HepG2 (cell line): ENCODE measurements around the gene MPI. TPM values are rescaled to one million over a fixed set of nuclear protein-coding genes. Genes with fewer than 3 reads are reported as not detected.

Source experiments
- ATM ChIP-seq: fragments of 450-650 bp; IDR thresholded peaks from 2 replicates; pipeline ENCODE4 v1.7.1; 2017; ENCODE audit warnings: mild to moderate bottlenecking, borderline replicate concordance
- BATF2 ChIP-seq: sonication (generic); formaldehyde crosslinking; IDR thresholded peaks from 2 replicates; pipeline ENCODE4 v1.8.0; 2022; ENCODE audit warnings: mild to moderate bottlenecking, missing genetic modification reagents, moderate library complexity
- BHLHE40 ChIP-seq: IDR thresholded peaks from 2 replicates; pipeline ENCODE4 v1.6.1; 2011; ENCODE audit warnings: low read length, improper control_type of control experiment
- CBX1 ChIP-seq: IDR thresholded peaks from one replicate; pipeline ENCODE4 v1.6.1; 2016; ENCODE audit warnings: antibody characterized with exemption, low read depth
- CEBPG ChIP-seq: IDR thresholded peaks from 2 replicates; pipeline ENCODE4 v1.6.1; 2016
- CHCHD3 ChIP-seq: sonication (generic); formaldehyde crosslinking; IDR thresholded peaks from 2 replicates; pipeline ENCODE4 v1.8.0; 2022; ENCODE audit warnings: mild to moderate bottlenecking, missing genetic modification reagents, moderate library complexity
- HNRNPH1 ChIP-seq: fragments of 200-400 bp; formaldehyde crosslinking; optimal IDR thresholded peaks from 2 replicates; pipeline ENCODE3; 2017; ENCODE audit warnings: mild to moderate bottlenecking, low read depth, low read length
- HOXA3 ChIP-seq: sonication (generic); formaldehyde crosslinking; IDR thresholded peaks from 2 replicates; pipeline ENCODE4 v1.5.0; 2020; ENCODE audit warnings: missing genetic modification reagents
- JARID2 ChIP-seq: sonication (generic); formaldehyde crosslinking; IDR thresholded peaks from 2 replicates; pipeline ENCODE4 v1.8.1; 2023; ENCODE audit warnings: missing genetic modification reagents, inconsistent platforms; ENCODE audit not compliant: insufficient replicate concordance
- KMT2A ChIP-seq: sonication (generic); formaldehyde crosslinking; IDR thresholded peaks from 2 replicates; pipeline ENCODE4 v1.4.0; 2020; ENCODE audit warnings: missing genetic modification reagents
- MED8 ChIP-seq: sonication (generic); formaldehyde crosslinking; IDR thresholded peaks from 2 replicates; pipeline ENCODE4 v1.8.1; 2023; ENCODE audit warnings: mild to moderate bottlenecking, missing genetic modification reagents; ENCODE audit not compliant: insufficient replicate concordance
- MEIS1 ChIP-seq: sonication (generic); formaldehyde crosslinking; IDR thresholded peaks from 2 replicates; pipeline ENCODE4 v1.9.0; 2021; ENCODE audit warnings: mild to moderate bottlenecking, missing genetic modification reagents, moderate library complexity, borderline replicate concordance
- PCBP1 ChIP-seq: fragments of 200-400 bp; formaldehyde crosslinking; IDR thresholded peaks from 2 replicates; pipeline ENCODE4 v1.6.1; 2017; ENCODE audit warnings: mild to moderate bottlenecking, low read depth, low read length, borderline replicate concordance
- POLR2AphosphoS2 ChIP-seq: IDR thresholded peaks from 2 replicates; pipeline ENCODE4 v1.6.1; 2011; ENCODE audit warnings: low read depth, low read length, improper control_type of control experiment
- RAD51 ChIP-seq: fragments of 450-650 bp; IDR thresholded peaks from 2 replicates; pipeline ENCODE4 v1.6.1; 2016; ENCODE audit warnings: borderline replicate concordance
- RBAK ChIP-seq: sonication (generic); formaldehyde crosslinking; IDR thresholded peaks from 2 replicates; pipeline ENCODE4 v1.5.1; 2020; ENCODE audit warnings: mild to moderate bottlenecking, missing genetic modification reagents
- SAFB2 ChIP-seq: sonication (generic); formaldehyde crosslinking; IDR thresholded peaks from 2 replicates; pipeline ENCODE4 v1.5.1; 2020; ENCODE audit warnings: missing genetic modification reagents, low read depth, mild to moderate bottlenecking, borderline replicate concordance
- SALL2 ChIP-seq: sonication (generic); formaldehyde crosslinking; IDR thresholded peaks from 2 replicates; pipeline ENCODE4 v1.8.1; 2023; ENCODE audit warnings: mild to moderate bottlenecking, missing genetic modification reagents, inconsistent platforms
- TRIM24 ChIP-seq: sonication (generic); formaldehyde crosslinking; IDR thresholded peaks from 2 replicates; pipeline ENCODE4 v1.8.0; 2022; ENCODE audit warnings: mild to moderate bottlenecking, missing genetic modification reagents
- ZBTB21 ChIP-seq: sonication (generic); formaldehyde crosslinking; IDR thresholded peaks from 2 replicates; pipeline ENCODE4 v1.4.0; 2020; ENCODE audit warnings: missing genetic modification reagents
- ZFYVE20 ChIP-seq: sonication (generic); formaldehyde crosslinking; IDR thresholded peaks from 2 replicates; pipeline ENCODE4 v1.8.0; 2023; ENCODE audit warnings: low read depth, mild to moderate bottlenecking, moderate library complexity, missing genetic modification reagents, borderline replicate concordance
- ZNF468 ChIP-seq: sonication (generic); formaldehyde crosslinking; IDR thresholded peaks from 2 replicates; pipeline ENCODE4 v1.8.0; 2022; ENCODE audit warnings: mild to moderate bottlenecking, moderate library complexity, missing genetic modification reagents
- ZNF510 ChIP-seq: sonication (generic); formaldehyde crosslinking; IDR thresholded peaks from 2 replicates; pipeline ENCODE4 v1.4.0; 2020; ENCODE audit warnings: low read depth, mild to moderate bottlenecking, missing genetic modification reagents
- polyA plus RNA-seq, 8 experiments: library from polyadenylated mRNA; depleted of rRNA in 3 of 8; stranded (reverse) in 7 of 8; unstranded in 1 of 8; fragments of >200 nt; fragmentation: Illumina TruSeq in 4 of 8; extraction: Trizol in 4 of 8; gene quantifications; 2 replicates each; pipeline versions ENCODE4 v1.2.1 to v1.2.3, GENCODE V29; 2011 to 2016; ENCODE audit warnings: low read depth in 4 of 8, missing spikeins in 1 of 8, mixed read lengths in 1 of 8; ENCODE audit not compliant: insufficient read depth in 1 of 8
- total RNA-seq, 5 experiments: library from RNA; depleted of rRNA; stranded (reverse); fragments of >200 nt; fragmentation: Illumina TruSeq; extraction: Trizol; gene quantifications; 2 replicates each; pipeline ENCODE4 v1.2.3, GENCODE V29; 2016; ENCODE audit warnings: low read depth in 1 of 5
- TF ChIP-seq, protein P1 (sequence below): sonication (generic); formaldehyde crosslinking; IDR thresholded peaks from 2 replicates; pipeline ENCODE4 v1.5.0; 2020; ENCODE audit warnings: missing genetic modification reagents
- TF ChIP-seq, protein P2 (sequence below): IDR thresholded peaks from 2 replicates; pipeline ENCODE4 v1.6.1; 2016; ENCODE audit warnings: control low read depth

Gene MPI
- total and polyA plus RNA-seq, 2 of the 13 experiments (the other 11 are each of a cell fraction or from before 2014, with no cell fraction given), result 36.9 to 63.5 TPM

- TF ChIP-seq JARID2 (CRISPR knock-in tag) (no peak), MEIS1 (CRISPR knock-in tag) (peak; percentile 79; the same call in 1 of the 2 replicates), ZNF468 (CRISPR knock-in tag) (no peak), HNRNPH1 (no peak), TRIM24 (CRISPR knock-in tag) (no peak), SAFB2 (no peak; the same call in 1 of the 2 replicates), CHCHD3 (CRISPR knock-in tag) (no peak; the same call in 1 of the 2 replicates), KMT2A (CRISPR knock-in tag) (peak; percentile 74), RAD51 (no peak), BATF2 (0 out of 2 replicates have a peak, but pooled peaks have one; percentile 37), RBAK (no peak; the same call in 1 of the 2 replicates), BHLHE40 (no peak), MED8 (peak; percentile 82), HOXA3 (CRISPR knock-in tag) (peak; percentile 88), PCBP1 (peak; percentile 88), POLR2AphosphoS2 (0 out of 2 replicates have a peak, but pooled peaks have one; percentile 46), ZBTB21 (CRISPR knock-in tag) (peak; percentile 23; the same call in 1 of the 2 replicates), ZNF510 (CRISPR knock-in tag) (no peak; the same call in 1 of the 2 replicates), SALL2 (peak; percentile 71; the same call in 1 of the 2 replicates), ZFYVE20 (CRISPR knock-in tag) (no peak), CBX1 (no peak), ATM (no peak), CEBPG (no peak)
- TF ChIP-seq, protein P1, sequence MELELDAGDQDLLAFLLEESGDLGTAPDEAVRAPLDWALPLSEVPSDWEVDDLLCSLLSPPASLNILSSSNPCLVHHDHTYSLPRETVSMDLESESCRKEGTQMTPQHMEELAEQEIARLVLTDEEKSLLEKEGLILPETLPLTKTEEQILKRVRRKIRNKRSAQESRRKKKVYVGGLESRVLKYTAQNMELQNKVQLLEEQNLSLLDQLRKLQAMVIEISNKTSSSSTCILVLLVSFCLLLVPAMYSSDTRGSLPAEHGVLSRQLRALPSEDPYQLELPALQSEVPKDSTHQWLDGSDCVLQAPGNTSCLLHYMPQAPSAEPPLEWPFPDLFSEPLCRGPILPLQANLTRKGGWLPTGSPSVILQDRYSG (CRISPR knock-in tag), result no peak
- TF ChIP-seq, protein P2, sequence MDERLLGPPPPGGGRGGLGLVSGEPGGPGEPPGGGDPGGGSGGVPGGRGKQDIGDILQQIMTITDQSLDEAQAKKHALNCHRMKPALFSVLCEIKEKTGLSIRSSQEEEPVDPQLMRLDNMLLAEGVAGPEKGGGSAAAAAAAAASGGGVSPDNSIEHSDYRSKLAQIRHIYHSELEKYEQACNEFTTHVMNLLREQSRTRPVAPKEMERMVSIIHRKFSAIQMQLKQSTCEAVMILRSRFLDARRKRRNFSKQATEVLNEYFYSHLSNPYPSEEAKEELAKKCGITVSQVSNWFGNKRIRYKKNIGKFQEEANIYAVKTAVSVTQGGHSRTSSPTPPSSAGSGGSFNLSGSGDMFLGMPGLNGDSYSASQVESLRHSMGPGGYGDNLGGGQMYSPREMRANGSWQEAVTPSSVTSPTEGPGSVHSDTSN (CRISPR knock-in tag), result no peak
Measured at GRCh38 chr15:74889883-74890664, at the start of gene MPI (continued).
